22Rv1 (cell line): ENCODE results near the gene ESRRG.
A peak's percentile ranks its signal among the peaks of the same experiment; 100 is the strongest.

ENCODE experiments used
- H3K27ac ChIP-seq: fragments of 450-650 bp; 2 replicates; pipeline ENCODE4 v1.5.1; 2017
- CTCF ChIP-seq: fragments of 450-650 bp; IDR thresholded peaks from 2 replicates; pipeline ENCODE4 v1.5.1; 2017; ENCODE audit warnings: mild to moderate bottlenecking
- ZFX ChIP-seq: fragments of 450-650 bp; IDR thresholded peaks from 2 replicates; pipeline ENCODE4 v1.6.1; 2017; ENCODE audit warnings: antibody characterized with exemption, borderline replicate concordance

The ESRRG gene

GRCh38 chr1:216686860-216687766 is 36.1 kb downstream of the ESRRG start:
- TF ChIP-seq ZFX (no peak), CTCF (no peak)
- no peak overlapping the region for H3K27ac ChIP-seq

- no peak overlapping the region for H3K27ac ChIP-seq
- no peak for TF ChIP-seq CTCF
- no peak for TF ChIP-seq ZFX
Measured at GRCh38 chr1:216682752-216683151, 40.5 kb downstream of the ESRRG start.

GRCh38 chr1:216679108-216679507 is 44.1 kb downstream of the ESRRG start:
- H3K27ac ChIP-seq, result no peak overlapping the region
- no peak for TF ChIP-seq CTCF
- no peak for TF ChIP-seq ZFX

- no peak overlapping the region for H3K27ac ChIP-seq
- TF ChIP-seq ZFX (no peak), CTCF (0 out of 2 replicates have a peak, but pooled peaks have one; percentile 19)
Measured at GRCh38 chr1:216670118-216670883, 52.9 kb downstream of the ESRRG start.

GRCh38 chr1:216666441-216666840 is 56.8 kb downstream of the ESRRG start:
- H3K27ac ChIP-seq, result no peak overlapping the region
- TF ChIP-seq ZFX (no peak), CTCF (no peak)

- TF ChIP-seq ZFX (no peak), CTCF (no peak)
Measured at GRCh38 chr1:216665856-216666255, 57.4 kb downstream of the ESRRG start.

GRCh38 chr1:216665406-216665805 is 57.8 kb downstream of the ESRRG start:
- no peak for TF ChIP-seq CTCF
- TF ChIP-seq ZFX, result no peak
- H3K27ac ChIP-seq, result no peak overlapping the region

More at GRCh38 chr1:216665856-216666255, 57.4 kb downstream of the ESRRG start:
- no peak overlapping the region for H3K27ac ChIP-seq
